Epidermal melanocyte (primary cell): ENCODE measurements around the gene GNAS.

ENCODE experiments used
- DNase-seq: peaks from one replicate; pipeline ENCODE4 v3.0.0; 2011; ENCODE audit warnings: low spot score; ENCODE audit not compliant: insufficient read length

GNAS gene

GRCh38 chr20:58880994-58881752 lies 28.7 kb downstream of the GNAS start:
- no peak for DNase-seq

- DNase-seq: no peak
These were observed 30.2 kb downstream of the GNAS start for GRCh38 chr20:58882704-58883089.

- no peak for DNase-seq
These were observed 30.8 kb downstream of the GNAS start for GRCh38 chr20:58883241-58883691.

- no peak for DNase-seq
These were observed 32.5 kb downstream of the GNAS start for GRCh38 chr20:58884966-58885365.

- DNase-seq: no peak
These were observed 34.0 kb downstream of the GNAS start for GRCh38 chr20:58886546-58886945.

- no peak for DNase-seq
These were observed 35.6 kb downstream of the GNAS start for GRCh38 chr20:58888103-58888502.

- peak; percentile 61 for DNase-seq
These were observed 36.2 kb downstream of the GNAS start for GRCh38 chr20:58888521-58889333.

GRCh38 chr20:58889334-58889760 lies 36.8 kb downstream of the GNAS start:
- no peak for DNase-seq

- no peak for DNase-seq
These were observed 37.4 kb downstream of the GNAS start for GRCh38 chr20:58889798-58890517.

GRCh38 chr20:58890518-58891085 lies 38.1 kb downstream of the GNAS start:
- peak; percentile 91 for DNase-seq

- no peak for DNase-seq
These were observed 38.7 kb downstream of the GNAS start for GRCh38 chr20:58891086-58891717.

- no peak for DNase-seq
These were observed 39.2 kb downstream of the GNAS start for GRCh38 chr20:58891718-58892140.

- no peak for DNase-seq
These were observed 39.8 kb downstream of the GNAS start for GRCh38 chr20:58892141-58892931.

GRCh38 chr20:58892932-58893224 lies 40.4 kb downstream of the GNAS start:
- DNase-seq: no peak

- DNase-seq: no peak
These were observed 41.0 kb downstream of the GNAS start for GRCh38 chr20:58893355-58894120.

- no peak for DNase-seq
These were observed 42.3 kb downstream of the GNAS start for GRCh38 chr20:58894652-58895447.

- DNase-seq: no peak
These were observed 43.1 kb downstream of the GNAS start for GRCh38 chr20:58895448-58896180.

GRCh38 chr20:58896820-58897219 lies 44.3 kb downstream of the GNAS start:
- no peak for DNase-seq
